Ishikawa (cell line): ENCODE measurements around the gene SPHK2.

ENCODE experiments used
- CEBPB ChIP-seq: IDR thresholded peaks from 2 replicates; pipeline ENCODE4 v1.6.1; 2012
- CREB1 ChIP-seq: IDR thresholded peaks from 2 replicates; pipeline ENCODE4 v1.6.1; 2012; ENCODE audit warnings: low read depth
- EP300 ChIP-seq: IDR thresholded peaks from 2 replicates; pipeline ENCODE4 v1.6.1; 2012; ENCODE audit warnings: borderline replicate concordance
- FOXM1 ChIP-seq: IDR thresholded peaks from 2 replicates; pipeline ENCODE4 v1.6.1; 2012; ENCODE audit warnings: low read depth, borderline replicate concordance
- NFIC ChIP-seq: IDR thresholded peaks from 2 replicates; pipeline ENCODE4 v1.6.1; 2012
- RAD21 ChIP-seq: IDR thresholded peaks from 2 replicates; pipeline ENCODE4 v1.6.1; 2012; ENCODE audit warnings: low read depth
- TAF1 ChIP-seq: IDR thresholded peaks from 2 replicates; pipeline ENCODE4 v1.6.1; 2012; ENCODE audit warnings: low read depth, mild to moderate bottlenecking
- TCF12 ChIP-seq: IDR thresholded peaks from 2 replicates; pipeline ENCODE4 v1.6.1; 2012; ENCODE audit warnings: low read depth
- TEAD4 ChIP-seq: IDR thresholded peaks from 2 replicates; pipeline ENCODE4 v1.6.1; 2012
- ZBTB7A ChIP-seq: IDR thresholded peaks from 2 replicates; pipeline ENCODE4 v1.6.1; 2012; ENCODE audit warnings: low read depth
- TF ChIP-seq, protein P1 (sequence below): IDR thresholded peaks from 2 replicates; pipeline ENCODE4 v1.6.1; 2012; ENCODE audit warnings: low read depth, mild to moderate bottlenecking

DNA sequence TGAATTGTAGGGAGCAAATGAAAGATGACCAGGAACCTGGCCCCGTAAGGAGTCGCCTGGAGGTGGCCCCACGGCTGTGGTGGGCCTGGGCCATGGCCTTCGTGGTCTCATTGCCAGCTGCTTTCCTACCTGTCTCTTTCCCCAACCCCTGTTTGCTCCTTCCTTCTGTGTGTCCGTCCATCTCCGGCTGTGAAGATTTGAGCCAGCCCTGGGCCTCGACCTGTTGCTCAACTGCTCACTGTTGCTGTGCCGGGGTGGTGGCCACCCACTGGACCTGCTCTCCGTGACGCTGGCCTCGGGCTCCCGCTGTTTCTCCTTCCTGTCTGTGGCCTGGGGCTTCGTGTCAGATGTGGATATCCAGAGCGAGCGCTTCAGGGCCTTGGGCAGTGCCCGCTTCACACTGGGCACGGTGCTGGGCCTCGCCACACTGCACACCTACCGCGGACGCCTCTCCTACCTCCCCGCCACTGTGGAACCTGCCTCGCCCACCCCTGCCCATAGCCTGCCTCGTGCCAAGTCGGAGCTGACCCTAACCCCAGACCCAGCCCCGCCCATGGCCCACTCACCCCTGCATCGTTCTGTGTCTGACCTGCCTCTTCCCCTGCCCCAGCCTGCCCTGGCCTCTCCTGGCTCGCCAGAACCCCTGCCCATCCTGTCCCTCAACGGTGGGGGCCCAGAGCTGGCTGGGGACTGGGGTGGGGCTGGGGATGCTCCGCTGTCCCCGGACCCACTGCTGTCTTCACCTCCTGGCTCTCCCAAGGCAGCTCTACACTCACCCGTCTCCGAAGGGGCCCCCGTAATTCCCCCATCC is 9.4 kb downstream of the SPHK2 start:
- TF ChIP-seq ZBTB7A (no peak), EP300 (no peak), TCF12 (no peak), TAF1 (no peak), CREB1 (no peak), TEAD4 (no peak), RAD21 (no peak), CEBPB (no peak), NFIC (no peak), FOXM1 (no peak)
- TF ChIP-seq, protein P1, sequence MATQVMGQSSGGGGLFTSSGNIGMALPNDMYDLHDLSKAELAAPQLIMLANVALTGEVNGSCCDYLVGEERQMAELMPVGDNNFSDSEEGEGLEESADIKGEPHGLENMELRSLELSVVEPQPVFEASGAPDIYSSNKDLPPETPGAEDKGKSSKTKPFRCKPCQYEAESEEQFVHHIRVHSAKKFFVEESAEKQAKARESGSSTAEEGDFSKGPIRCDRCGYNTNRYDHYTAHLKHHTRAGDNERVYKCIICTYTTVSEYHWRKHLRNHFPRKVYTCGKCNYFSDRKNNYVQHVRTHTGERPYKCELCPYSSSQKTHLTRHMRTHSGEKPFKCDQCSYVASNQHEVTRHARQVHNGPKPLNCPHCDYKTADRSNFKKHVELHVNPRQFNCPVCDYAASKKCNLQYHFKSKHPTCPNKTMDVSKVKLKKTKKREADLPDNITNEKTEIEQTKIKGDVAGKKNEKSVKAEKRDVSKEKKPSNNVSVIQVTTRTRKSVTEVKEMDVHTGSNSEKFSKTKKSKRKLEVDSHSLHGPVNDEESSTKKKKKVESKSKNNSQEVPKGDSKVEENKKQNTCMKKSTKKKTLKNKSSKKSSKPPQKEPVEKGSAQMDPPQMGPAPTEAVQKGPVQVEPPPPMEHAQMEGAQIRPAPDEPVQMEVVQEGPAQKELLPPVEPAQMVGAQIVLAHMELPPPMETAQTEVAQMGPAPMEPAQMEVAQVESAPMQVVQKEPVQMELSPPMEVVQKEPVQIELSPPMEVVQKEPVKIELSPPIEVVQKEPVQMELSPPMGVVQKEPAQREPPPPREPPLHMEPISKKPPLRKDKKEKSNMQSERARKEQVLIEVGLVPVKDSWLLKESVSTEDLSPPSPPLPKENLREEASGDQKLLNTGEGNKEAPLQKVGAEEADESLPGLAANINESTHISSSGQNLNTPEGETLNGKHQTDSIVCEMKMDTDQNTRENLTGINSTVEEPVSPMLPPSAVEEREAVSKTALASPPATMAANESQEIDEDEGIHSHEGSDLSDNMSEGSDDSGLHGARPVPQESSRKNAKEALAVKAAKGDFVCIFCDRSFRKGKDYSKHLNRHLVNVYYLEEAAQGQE, result no peak
